Activated B cell treated with CpG ODN at 0.5 μM for 24 hours (primary cell): ENCODE measurements around the gene MAN2A1. TPM values are rescaled to one million over a fixed set of nuclear protein-coding genes. Genes with fewer than 3 reads are reported as not detected.

Experiments
- ATAC-seq: fragments of 200-7000 bp; cut with Tn5 transposase; one replicate; pipeline ENCODE4 v1.10.0; 2021; ENCODE audit warnings: low read depth, mild to moderate bottlenecking, moderate library complexity
- CTCF ChIA-PET: fragments of 350-600 bp; sonication (Branson Sonifier 250); formaldehyde crosslinking; loops from one replicate; lab custom pipeline; 2021; ENCODE audit warnings: antibody characterized with exemption; lab: Charles Lee
- POLR2A ChIA-PET: fragments of 350-600 bp; sonication (Branson Sonifier 250); formaldehyde crosslinking; loops from one replicate; lab custom pipeline; 2021; ENCODE audit warnings: antibody characterized with exemption; lab: Charles Lee
- DNase-seq: peaks from one replicate; pipeline ENCODE4 v3.0.0; 2022
- H3K27ac Mint-ChIP-seq: one replicate; pipeline ENCODE4 v1.8.0; 2020; ENCODE audit warnings: mixed read lengths
- H3K27me3 Mint-ChIP-seq: one replicate; pipeline ENCODE4 v1.8.0; 2021; ENCODE audit warnings: mixed read lengths
- H3K36me3 Mint-ChIP-seq: one replicate; pipeline ENCODE4 v1.8.0; 2021; ENCODE audit warnings: low read depth, mixed read lengths
- H3K4me1 Mint-ChIP-seq: one replicate; pipeline ENCODE4 v1.8.0; 2021; ENCODE audit warnings: mixed read lengths
- H3K4me3 Mint-ChIP-seq: one replicate; pipeline ENCODE4 v1.8.0; 2020; ENCODE audit warnings: mild to moderate bottlenecking, mixed read lengths
- H3K9me3 Mint-ChIP-seq: one replicate; pipeline ENCODE4 v1.8.0; 2020; ENCODE audit warnings: mixed read lengths
- CTCF ChIP-seq: fragments of 200-600 bp; IDR thresholded peaks from one replicate; pipeline ENCODE4 v1.8.0; 2022; ENCODE audit warnings: antibody characterized with exemption, mild to moderate bottlenecking
- intact Hi-C: fragments of 100-400 bp; cut with micrococcal nuclease; formaldehyde crosslinking; loops from one replicate; pipeline ENCODE4 v1.15.1; 2024
- total RNA-seq: library from RNA; stranded (reverse); gene quantifications from 2 replicates; pipeline ENCODE4 v1.2.3, GENCODE V29; 2022

Gene MAN2A1
- total RNA-seq, 1 donor from 2014 or later, result 48.6 TPM

GRCh38 chr5:109903061-109903460 lies 213.3 kb downstream of the MAN2A1 start:
- POLR2A ChIA-PET, result no interaction called here
- no peak for ATAC-seq

DNA sequence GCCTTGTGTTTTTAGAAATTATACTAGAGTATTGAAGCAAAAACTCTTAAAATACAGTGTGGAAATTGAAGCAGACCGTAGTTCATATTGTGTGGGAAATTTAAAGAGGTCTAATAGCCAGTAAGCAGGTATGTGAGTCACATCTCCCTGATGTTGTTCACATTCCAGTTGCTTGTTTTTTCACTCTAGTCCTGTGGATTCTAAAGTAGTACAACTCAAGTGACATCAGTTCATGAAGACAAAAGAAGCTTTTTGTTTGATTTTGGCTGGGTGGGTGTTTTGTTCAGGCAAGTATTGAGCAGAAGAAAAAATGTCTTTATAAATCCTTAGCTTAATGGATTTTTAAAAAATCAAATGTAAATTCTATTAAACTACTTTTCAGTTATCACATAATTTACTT lies 216.2 kb downstream of the MAN2A1 start:
- H3K4me3 Mint-ChIP-seq, result no peak overlapping the region
- intact Hi-C loops, result no loop called here
- no peak for DNase-seq
- H3K36me3 Mint-ChIP-seq, result no peaks in the 10 kb centered on the region
- CTCF ChIA-PET, result no interaction called here
- TF ChIP-seq CTCF, result no peak
- peaks cover 8% of the 10 kb centered on the region for H3K27me3 Mint-ChIP-seq
- H3K9me3 Mint-ChIP-seq, result no peaks in the 10 kb centered on the region
- no peaks in the 10 kb centered on the region for H3K4me1 Mint-ChIP-seq
- H3K27ac Mint-ChIP-seq, result no peak overlapping the region
- no peak for ATAC-seq
- POLR2A ChIA-PET, result no interaction called here

More at GRCh38 chr5:109903061-109903460, 213.3 kb downstream of the MAN2A1 start:
- Mint-ChIP-seq H3K36me3 (no peaks in the 10 kb centered on the region), H3K4me3 (no peak overlapping the region), H3K27me3 (peaks cover 11% of the 10 kb centered on the region), H3K27ac (no peak overlapping the region), H3K4me1 (no peaks in the 10 kb centered on the region), H3K9me3 (no peaks in the 10 kb centered on the region)
- DNase-seq, result no peak
- no peak for TF ChIP-seq CTCF
- intact Hi-C loops, result no loop called here
- CTCF ChIA-PET, result no interaction called here

GRCh38 chr5:109907189-109907588 lies 217.5 kb downstream of the MAN2A1 start:
- Mint-ChIP-seq H3K27ac (no peak overlapping the region), H3K27me3 (peaks cover 8% of the 10 kb centered on the region), H3K36me3 (no peaks in the 10 kb centered on the region), H3K4me1 (no peaks in the 10 kb centered on the region), H3K4me3 (no peak overlapping the region), H3K9me3 (no peaks in the 10 kb centered on the region)
- ChIA-PET CTCF (no interaction called here), POLR2A (no interaction called here)
- intact Hi-C loops, result no loop called here
- DNase-seq, result no peak
- no peak for ATAC-seq
- no peak for TF ChIP-seq CTCF

GRCh38 chr5:109907731-109908130 lies 218.0 kb downstream of the MAN2A1 start:
- Mint-ChIP-seq H3K4me1 (no peaks in the 10 kb centered on the region), H3K36me3 (no peaks in the 10 kb centered on the region), H3K27me3 (peaks cover 4% of the 10 kb centered on the region), H3K9me3 (no peaks in the 10 kb centered on the region), H3K27ac (no peak overlapping the region), H3K4me3 (no peak overlapping the region)
- DNase-seq (no peak), ATAC-seq (no peak)
- CTCF ChIA-PET, result no interaction called here
- no peak for TF ChIP-seq CTCF
- POLR2A ChIA-PET, result no interaction called here
- intact Hi-C loops, result no loop called here

DNA sequence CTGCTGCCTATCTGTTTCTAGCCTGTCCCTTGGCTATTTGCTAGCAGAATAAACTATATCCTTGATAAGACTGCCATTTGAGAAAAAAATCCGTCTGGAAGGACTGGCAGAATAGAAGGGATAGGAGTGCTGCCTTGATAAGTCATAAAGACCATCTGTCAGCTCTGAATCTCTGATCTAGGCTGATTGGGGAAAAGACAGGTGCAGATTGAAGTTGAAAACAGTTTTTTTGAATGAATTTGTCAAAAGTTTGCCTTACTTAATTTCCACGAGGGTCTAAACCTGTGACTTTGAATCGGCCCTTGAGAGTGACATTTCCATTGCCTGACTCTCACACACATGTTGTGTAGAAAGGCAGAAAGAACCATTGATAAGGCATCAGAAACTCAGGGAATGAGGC lies 218.6 kb downstream of the MAN2A1 start:
- POLR2A ChIA-PET, result no interaction called here
- no peak for DNase-seq
- Mint-ChIP-seq H3K27me3 (peaks cover 3% of the 10 kb centered on the region), H3K27ac (no peak overlapping the region), H3K9me3 (no peaks in the 10 kb centered on the region), H3K4me3 (no peak overlapping the region), H3K36me3 (no peaks in the 10 kb centered on the region), H3K4me1 (no peaks in the 10 kb centered on the region)
- CTCF ChIA-PET, result no interaction called here
- intact Hi-C loops, result no loop called here
- TF ChIP-seq CTCF, result no peak
- ATAC-seq, result no peak
